Stimulated activated CD4-positive, alpha-beta T cell treated with anti-CD3 and anti-CD28 coated beads, Interleukin-12 subunit alpha, Interleukin-12 subunit beta, amount 100 ng/mL, for 48 hours (primary cell): ENCODE results near the gene PLPP1.
"Not testable (repeated sequence)": the region's sequence is repeated elsewhere in the genome, so short reads cannot be mapped to it uniquely, and the experiment has no call there.

Experiments used
- DNase-seq, 3 donors: peaks; one replicate each; pipeline ENCODE4 v3.0.0-alpha.2; 2020; ENCODE audit warnings: low read depth in 2 of 3, low spot score in 1 of 3

The PLPP1 gene

GRCh38 chr5:55546947-55547346 is 12.2 kb upstream of the PLPP1 start:
- no peak for DNase-seq

DNA sequence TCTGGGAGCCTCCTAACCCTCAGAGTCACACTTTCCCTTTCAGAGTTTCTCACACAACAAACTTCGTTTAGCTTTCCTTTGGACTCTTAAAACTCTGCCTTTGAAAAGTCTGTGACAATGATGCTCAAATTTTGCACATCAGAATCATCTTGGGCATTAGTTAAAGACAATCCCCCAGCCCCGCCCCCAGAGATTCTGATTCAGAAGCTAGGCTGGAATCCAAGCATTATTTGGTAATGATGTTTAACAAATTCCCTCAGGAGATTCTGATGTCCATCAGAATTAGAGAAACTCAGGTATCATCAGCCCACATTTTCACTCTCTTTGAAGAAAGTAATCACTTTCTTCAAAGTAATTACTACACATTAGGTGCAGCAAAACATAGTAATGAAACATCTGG is 9.6 kb upstream of the PLPP1 start:
- no peak for DNase-seq

DNA sequence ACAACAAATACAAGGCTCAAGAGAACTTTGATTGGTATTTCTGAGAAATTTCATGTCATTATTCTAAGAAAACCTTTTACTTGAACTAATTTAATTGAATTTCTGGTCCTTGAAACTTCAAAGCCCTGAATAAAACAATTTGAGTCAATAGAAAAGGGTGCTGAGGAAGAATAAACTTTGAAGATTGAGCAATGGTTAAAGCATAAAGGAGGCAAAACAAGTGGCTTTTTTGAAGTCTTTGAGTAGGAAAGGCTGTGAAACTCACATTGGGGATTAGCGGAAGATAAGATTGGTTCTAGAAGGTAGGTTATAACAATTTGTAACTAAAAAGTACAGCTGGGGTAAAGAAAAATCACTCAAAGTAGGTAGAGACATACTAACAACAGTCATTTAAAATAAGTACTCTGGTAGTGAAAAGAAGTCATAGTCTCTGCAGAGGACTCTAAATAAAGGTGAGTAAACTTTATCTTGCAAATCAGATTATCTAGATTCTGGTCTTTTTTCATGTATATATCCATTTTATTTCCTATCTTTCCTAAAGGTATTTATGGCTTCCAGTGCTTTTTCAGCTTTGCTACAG is 6.4 kb upstream of the PLPP1 start:
- no peak for DNase-seq

- no peak for DNase-seq
These were observed 5.8 kb upstream of the PLPP1 start for GRCh38 chr5:55540525-55540924.

DNA sequence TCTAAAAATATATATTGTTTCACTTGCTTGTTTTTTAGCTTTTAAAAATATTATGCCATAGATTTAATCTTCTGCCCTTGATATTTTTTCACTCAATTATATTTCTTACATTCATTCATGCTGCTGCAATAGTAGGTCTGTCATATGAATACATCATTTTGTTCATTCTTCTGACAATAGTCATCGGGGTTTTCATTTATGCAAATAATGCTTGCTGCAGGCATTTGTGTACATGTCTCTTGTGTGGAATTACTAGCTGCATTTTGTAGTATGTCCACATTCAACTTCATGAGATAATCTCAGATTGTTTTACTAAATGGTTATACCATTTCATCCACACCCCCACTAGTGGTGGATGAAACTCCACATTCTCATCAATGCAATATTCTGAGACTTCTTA is 5.3 kb upstream of the PLPP1 start:
- DNase-seq: no peak

- DNase-seq: no peak
These were observed 3.9 kb upstream of the PLPP1 start for GRCh38 chr5:55538661-55539060.

DNA sequence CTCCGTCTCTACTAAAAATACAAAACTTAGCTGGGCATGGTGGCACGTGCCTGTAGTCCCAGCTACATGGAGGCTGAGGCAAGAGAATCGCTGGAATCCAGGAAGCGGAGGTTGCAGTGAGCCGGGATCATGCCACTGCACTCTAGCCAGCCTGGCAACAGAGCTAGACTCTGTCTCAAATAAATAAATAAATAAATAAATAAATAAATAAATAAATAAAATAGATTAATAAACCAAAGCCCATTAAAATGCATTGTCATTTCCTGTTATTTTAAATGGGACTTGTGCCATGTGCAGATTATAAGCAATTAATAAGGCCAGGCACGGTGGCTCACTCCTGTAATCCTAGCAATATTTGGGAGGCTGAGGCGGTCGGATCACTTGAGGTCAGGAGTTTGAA is 2.6 kb upstream of the PLPP1 start:
- DNase-seq: not testable (repeated sequence)

DNA sequence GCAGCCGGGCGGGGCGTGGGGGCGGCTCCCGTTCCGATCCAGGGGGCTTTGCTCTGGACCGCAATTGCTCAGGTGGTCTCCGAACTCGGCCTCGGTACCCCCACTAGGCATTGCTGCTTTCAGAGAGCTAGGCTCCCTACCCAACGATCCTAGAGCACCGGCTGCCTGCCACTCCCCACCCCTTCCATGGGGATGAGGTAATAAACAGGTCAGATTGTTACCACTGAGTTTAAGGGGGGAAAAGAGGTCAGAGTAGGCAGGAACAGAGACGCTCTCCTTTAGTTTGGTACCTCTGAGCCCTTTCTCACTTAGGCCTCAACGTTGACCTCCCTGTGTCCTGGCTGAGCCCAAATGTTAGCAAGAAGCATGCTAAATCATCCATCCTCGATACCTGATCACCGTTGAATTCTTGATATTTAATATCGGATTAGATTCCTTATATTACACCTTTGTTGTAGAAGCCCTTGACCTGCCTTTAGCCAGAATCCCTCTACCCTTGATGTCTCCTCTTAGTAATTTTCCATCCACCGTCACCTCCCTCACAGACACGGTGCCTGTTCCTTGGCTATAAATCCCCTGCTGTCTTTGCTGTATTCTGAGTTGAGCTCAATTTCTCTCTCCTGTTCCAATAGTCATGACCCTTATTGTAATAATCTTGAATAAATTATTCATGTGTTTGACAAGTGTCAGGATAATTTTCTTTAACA is 588 bp upstream of the PLPP1 start:
- no peak for DNase-seq

DNA sequence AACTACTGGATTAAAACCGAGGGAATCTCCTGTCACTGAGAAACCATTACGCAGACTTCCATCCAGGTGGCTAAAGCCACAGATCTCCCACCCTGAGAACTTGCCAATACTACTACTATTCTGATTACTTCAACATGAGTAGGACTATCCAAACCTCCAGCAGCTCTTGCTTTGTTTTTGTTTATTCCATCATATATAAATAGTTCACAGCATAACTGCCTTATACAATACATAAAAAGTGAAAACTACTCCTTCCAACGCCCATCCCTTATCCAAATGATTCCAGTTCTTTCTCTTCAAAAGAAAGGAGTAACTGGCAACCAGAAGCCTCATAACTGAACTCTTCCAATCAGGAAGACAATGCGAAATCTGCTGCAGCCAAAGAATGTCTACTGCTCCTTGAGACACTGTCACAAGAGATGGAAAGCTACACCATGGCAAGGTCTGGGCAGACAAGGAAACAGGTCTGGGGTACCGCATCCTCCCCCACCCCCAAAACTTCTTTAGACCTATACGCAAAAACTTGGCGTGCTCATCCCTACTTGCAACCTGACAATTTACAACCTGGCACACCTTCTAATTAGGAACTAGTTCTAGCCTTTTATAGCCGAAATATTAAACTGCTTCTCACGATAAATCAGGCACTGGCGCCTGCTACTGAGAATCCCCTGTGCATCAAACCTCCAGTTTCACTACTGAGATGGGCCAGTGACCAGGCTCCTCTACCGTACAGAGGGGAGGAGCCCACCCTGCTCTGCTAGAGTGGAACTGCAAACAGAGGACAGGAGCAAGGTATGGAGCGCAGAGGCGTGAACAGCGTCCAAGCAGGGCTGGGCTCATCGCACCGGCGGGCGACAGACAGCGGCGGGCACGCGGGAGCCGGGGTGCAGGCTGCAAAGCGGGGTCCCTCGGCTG is 986 bp downstream of the PLPP1 start:
- DNase-seq: peak in 1 of 3 donors; percentile 4

DNA sequence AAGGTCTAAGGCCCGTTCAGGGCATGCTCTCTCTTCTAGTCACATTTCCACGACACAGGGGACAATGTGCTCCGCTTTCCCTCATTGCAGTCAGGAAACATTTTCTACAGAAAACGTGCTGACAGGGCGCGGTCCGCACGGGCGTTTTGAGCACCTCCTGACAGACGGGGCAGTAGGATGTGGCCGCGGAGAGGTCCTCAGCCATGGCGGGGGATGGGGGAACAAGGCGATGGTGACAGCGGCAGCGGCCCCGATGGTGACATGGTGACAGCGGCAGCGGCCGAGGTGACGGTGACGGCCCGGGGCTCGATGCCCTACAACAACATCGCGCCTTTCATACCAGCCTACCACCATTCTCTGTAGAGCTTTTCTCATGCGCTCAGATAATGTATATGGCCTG is 4.1 kb downstream of the PLPP1 start:
- DNase-seq: no peak

- no peak for DNase-seq
These were observed 9.9 kb downstream of the PLPP1 start for GRCh38 chr5:55524816-55525215.

DNA sequence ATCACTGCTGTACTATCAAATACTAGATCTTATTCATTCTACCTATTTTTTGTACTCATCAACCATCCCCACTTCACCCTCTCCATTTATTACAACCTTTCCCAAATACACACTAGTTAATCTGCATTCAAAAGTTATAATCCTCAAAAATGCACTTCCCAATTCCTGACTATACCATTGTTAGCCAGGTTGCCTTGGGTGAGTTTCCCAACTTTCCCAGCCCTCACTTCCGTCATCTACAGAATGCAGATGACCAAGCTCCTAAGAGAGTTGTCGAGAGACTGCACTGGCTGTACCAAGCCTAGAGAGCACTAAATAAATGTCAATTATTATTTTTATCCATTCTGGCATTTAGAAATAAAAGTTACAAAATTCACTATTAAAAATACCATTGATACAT is 11.5 kb downstream of the PLPP1 start:
- no peak for DNase-seq

DNA sequence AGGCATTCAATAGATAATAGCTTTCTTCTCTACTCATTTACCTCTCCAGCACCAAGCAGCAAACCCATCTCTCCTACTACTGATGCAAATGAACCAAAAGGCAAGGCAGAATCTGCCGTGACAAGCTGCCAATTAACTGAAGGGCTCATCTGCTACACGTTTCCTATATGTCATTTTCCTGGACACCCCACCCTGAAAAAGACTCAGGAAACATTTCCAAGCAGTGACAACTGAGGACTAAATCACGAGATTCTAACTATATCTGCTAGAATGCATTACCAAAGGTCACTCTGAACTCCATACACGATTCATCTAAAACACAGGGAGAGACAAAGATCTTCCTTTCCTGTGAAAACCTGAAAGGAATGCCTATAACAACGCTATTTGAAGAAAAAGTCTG is 12.9 kb downstream of the PLPP1 start:
- DNase-seq: no peak

GRCh38 chr5:55520117-55520839 is 14.5 kb downstream of the PLPP1 start:
- no peak for DNase-seq

- no peak for DNase-seq
These were observed 15.9 kb downstream of the PLPP1 start for GRCh38 chr5:55518831-55519390.

DNA sequence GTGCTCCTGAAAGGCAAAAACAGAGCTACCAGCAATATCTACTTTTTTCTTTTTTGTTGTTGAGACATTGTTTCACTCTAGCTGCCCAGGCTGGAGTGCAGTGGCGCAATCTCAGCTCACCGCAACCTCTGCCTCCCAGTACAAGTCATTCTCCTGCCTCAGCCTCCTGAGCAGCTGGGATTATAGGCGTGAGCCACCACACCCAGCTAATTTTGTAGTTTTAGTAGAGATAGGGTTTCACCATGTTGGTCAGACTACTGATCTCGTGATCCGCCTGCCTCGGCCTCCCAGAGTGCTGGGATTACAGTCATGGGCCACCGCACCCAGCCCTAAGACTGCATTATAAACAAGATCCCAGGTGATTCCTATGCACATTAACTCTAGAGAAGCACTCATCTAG is 17.0 kb downstream of the PLPP1 start:
- DNase-seq: no peak

DNA sequence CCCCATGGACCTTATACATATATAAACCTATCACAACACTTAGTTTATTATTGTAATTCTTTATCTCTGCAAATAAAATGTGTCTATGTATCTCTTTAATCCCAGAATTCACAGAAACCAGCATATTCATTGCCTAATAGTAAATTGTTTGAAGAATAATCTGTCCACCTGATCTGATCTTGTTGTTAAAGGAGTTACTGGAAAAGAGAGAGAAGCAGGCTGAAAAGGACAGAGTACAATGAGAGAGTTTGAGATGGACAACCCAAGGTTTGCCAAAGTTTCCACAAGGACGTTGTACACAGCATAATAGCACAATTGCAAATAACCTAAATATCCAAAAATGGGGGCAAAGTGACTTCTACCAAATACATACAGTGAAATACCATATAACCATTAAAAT is 23.8 kb downstream of the PLPP1 start:
- no peak for DNase-seq

GRCh38 chr5:55510523-55510880 is 24.3 kb downstream of the PLPP1 start:
- no peak for DNase-seq

- DNase-seq: no peak
These were observed 24.8 kb downstream of the PLPP1 start for GRCh38 chr5:55509796-55510522.

GRCh38 chr5:55509097-55509496 is 25.7 kb downstream of the PLPP1 start:
- no peak for DNase-seq

DNA sequence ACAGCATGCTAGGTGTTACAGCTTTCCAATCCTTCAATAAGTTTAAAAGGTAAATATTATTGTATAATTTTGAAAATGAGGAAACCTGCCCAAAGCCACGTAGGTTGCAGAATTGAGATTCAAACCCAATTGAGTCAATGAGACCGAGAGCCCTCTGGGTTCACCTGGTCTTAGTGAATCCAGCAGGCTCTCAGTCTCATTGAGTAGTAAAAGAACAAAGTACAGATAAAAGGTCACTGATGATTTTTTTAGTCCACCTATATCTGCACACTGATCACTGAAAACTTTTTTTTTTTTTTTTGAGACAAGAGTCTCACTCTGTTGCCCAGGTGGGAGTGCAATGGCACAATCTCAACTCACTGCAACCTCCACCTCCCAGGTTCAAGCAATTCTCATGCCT is 27.2 kb downstream of the PLPP1 start:
- no peak for DNase-seq
